Kidney epithelial cell (primary cell): ENCODE results near the gene TPO. TPM values are rescaled to one million over a fixed set of nuclear protein-coding genes. Genes with fewer than 3 reads are reported as not detected.
"Not testable (repeated sequence)": the region's sequence is repeated elsewhere in the genome, so short reads cannot be mapped to it uniquely, and the experiment has no call there.

ENCODE experiments used
- DNase-seq: peaks from one replicate; pipeline ENCODE4 v3.0.0-alpha.2; 2010; ENCODE audit warnings: low read depth
- H3K27me3 ChIP-seq: 2 replicates; pipeline ENCODE4 v1.6.0; 2011; ENCODE audit warnings: low read length; ENCODE audit not compliant: control insufficient read depth, insufficient read depth
- H3K36me3 ChIP-seq: 2 replicates; pipeline ENCODE4 v1.5.1; 2011; ENCODE audit warnings: low read length; ENCODE audit not compliant: control insufficient read depth, insufficient read depth
- H3K4me3 ChIP-seq: 2 replicates; pipeline ENCODE4 v1.5.1; 2011; ENCODE audit warnings: low read depth, mild to moderate bottlenecking, control low read depth, low read length
- total RNA-seq: library from RNA; depleted of rRNA; stranded (reverse); fragments of >200 nt; gene quantifications from 2 replicates; pipeline ENCODE4 v1.2.3, GENCODE V29; 2015
- TF ChIP-seq, protein P1 (sequence below): IDR thresholded peaks from 2 replicates; pipeline ENCODE4 v1.5.1; 2011; ENCODE audit warnings: mild to moderate bottlenecking, moderate library complexity, low read length, control low read depth, inconsistent platforms; ENCODE audit not compliant: insufficient read depth, poor library complexity, severe bottlenecking

Gene TPO
- total RNA-seq, 1 donor from 2014 or later: not detected

DNA sequence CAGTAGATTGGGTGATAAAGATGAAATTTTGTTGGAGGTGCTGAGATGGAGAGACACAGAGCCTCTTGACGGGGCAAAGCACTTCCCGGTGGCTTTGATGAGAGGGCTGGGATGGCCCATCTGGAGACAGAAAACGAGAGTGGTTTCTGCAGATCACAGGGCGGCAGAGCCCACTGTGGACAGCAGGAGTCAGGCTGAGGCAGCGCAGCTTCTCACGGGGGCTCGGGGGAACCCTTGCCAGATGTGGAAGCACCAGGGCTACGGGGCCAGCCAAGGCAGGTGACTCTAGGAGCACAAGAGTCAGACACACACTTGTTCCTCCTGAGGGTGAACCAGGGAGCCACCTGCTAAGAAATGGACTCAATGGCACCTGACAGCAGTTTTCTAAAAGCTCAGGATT is 78.5 kb downstream of the TPO start:
- H3K36me3 ChIP-seq: no peaks in the 10 kb centered on the region

DNA sequence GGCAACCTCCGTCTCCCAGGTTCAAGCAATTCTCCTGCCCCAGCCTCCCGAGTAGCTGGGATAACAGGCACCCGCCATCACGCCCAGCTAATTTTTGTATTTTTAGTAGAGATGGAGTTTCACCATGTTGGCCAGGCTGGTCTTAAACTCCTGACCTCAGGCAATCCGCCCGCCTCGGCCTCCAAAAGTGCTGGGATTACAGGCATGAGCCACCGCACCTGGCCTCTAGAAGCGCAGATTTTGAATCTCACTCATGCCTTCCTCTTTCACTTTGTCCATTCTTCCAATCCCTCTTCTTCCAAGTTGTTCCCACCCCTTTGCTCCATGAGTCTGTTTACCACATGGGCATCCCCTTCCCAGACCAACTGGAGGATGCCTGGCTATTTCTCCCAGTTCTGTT is 79.0 kb downstream of the TPO start:
- H3K36me3 ChIP-seq, DNase-seq, H3K27me3 ChIP-seq, H3K4me3 ChIP-seq: not testable (repeated sequence)

More for the DNA sequence above, 78.5 kb downstream of the TPO start:
- DNase-seq: no peak
- H3K4me3 ChIP-seq: no peak overlapping the region
- TF ChIP-seq, protein P1, sequence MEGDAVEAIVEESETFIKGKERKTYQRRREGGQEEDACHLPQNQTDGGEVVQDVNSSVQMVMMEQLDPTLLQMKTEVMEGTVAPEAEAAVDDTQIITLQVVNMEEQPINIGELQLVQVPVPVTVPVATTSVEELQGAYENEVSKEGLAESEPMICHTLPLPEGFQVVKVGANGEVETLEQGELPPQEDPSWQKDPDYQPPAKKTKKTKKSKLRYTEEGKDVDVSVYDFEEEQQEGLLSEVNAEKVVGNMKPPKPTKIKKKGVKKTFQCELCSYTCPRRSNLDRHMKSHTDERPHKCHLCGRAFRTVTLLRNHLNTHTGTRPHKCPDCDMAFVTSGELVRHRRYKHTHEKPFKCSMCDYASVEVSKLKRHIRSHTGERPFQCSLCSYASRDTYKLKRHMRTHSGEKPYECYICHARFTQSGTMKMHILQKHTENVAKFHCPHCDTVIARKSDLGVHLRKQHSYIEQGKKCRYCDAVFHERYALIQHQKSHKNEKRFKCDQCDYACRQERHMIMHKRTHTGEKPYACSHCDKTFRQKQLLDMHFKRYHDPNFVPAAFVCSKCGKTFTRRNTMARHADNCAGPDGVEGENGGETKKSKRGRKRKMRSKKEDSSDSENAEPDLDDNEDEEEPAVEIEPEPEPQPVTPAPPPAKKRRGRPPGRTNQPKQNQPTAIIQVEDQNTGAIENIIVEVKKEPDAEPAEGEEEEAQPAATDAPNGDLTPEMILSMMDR: no peak
- no peaks in the 10 kb centered on the region for H3K27me3 ChIP-seq

DNA sequence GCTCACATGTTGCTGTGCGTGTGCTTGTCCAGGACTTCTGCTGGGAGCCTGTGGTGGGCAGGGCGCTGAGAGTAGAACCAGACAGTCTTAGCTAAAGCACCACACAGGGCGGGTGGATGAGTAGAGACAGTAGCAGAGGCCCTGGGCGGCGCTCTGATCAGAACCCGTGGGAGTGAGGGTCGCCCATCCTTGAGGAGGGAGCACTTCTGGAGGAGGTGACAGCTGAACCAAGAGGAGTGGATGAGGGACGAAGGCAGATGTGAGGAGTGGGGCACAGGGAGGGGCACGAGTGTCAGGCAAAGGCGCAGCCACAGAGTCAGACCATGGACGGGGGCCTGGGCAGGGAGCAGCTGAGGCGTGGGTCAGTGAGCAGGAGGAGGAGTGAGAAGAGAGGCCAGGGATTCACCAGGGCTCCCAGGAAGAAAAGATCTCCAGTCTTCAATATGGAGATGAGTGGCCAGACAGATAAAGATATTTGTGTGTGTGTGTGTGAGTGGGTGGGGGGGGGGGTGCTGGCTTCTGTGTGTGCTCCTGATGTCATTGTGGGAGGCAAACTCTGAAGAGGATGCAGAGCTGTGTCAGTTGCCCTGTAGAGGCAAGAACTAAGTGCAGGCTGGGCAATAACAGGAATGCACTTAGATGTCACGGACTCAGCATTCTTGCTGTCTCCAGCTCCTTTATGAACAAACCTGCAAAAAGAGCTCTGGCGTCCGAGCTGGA is 79.6 kb downstream of the TPO start:
- DNase-seq: no peak
- TF ChIP-seq, protein P1: no peak
- no peaks in the 10 kb centered on the region for H3K27me3 ChIP-seq
- H3K36me3 ChIP-seq: no peaks in the 10 kb centered on the region
- H3K4me3 ChIP-seq: no peak overlapping the region

DNA sequence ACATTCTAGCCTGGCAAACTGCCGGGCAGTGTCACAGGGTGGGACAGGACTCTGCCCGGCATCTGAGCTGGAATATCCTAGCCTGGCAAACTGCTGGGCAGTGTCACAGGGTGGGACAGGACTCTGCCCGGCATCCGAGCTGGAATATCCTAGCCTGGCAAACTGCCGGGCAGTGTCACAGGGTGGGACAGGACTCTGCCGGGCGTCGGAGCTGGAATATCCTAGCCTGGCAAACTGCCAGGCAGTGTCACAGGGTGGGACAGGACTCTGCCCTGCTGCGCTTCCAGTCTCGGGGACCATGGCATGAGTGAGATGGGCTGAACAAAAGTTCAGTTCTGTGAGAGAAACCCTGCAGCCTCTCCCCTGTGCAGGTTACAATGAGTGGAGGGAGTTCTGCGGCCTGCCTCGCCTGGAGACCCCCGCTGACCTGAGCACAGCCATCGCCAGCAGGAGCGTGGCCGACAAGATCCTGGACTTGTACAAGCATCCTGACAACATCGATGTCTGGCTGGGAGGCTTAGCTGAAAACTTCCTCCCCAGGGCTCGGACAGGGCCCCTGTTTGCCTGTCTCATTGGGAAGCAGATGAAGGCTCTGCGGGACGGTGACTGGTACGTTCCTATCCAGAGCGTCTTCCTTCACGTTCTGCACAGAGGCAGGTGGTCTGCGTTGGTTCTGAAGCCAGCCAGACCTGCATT is 80.3 kb downstream of the TPO start:
- Histone ChIP-seq H3K36me3 (no peaks in the 10 kb centered on the region), H3K4me3 (no peak overlapping the region), H3K27me3 (no peaks in the 10 kb centered on the region)
- TF ChIP-seq, protein P1: no peak
- no peak for DNase-seq

DNA sequence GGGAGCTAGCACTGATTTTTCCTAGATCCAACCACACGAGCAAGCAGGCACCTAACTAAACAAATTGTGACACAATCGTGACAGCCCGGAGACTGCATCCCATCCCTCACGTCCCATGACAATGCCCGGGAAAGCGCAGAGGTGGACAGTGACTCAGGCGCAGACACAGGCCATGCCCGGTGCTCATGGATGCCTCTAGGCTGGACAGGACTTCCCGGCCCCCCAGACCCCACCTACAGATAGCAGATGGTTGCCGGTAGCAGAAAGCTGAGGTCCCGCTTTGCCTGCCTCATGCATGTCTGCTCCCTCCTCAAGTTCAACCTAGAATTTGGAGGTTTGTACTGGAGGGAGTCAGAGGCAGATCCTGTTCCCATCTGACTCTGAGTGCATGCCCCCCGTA is 81.0 kb downstream of the TPO start:
- no peaks in the 10 kb centered on the region for H3K36me3 ChIP-seq
- TF ChIP-seq, protein P1: no peak

DNA sequence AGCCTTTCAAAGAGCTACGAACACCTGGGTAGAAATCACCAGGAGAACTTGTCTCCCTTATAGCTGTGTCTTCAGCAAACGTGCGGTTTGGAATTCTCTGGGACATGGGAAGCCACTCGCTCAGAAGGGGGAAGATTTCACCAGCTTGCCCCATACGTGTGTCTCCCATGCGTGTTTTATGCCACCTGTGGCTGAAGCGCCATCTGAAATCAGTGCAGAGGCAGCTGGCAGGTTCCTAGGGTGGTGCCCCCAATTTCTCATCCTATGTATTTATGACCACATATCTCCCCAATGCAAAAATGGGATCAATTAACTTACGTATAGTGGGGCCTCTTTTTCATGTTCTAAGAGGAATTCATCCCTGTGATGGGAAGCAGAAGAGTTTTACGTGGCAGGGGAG is 81.6 kb downstream of the TPO start:
- H3K36me3 ChIP-seq: no peaks in the 10 kb centered on the region
- H3K27me3 ChIP-seq: no peaks in the 10 kb centered on the region
- TF ChIP-seq, protein P1: no peak
- no peak overlapping the region for H3K4me3 ChIP-seq
- DNase-seq: no peak

More for the DNA sequence above, 81.0 kb downstream of the TPO start:
- DNase-seq: no peak
- no peaks in the 10 kb centered on the region for H3K27me3 ChIP-seq
- H3K4me3 ChIP-seq: no peak overlapping the region
